SK-N-MC (cell line): ENCODE measurements around the gene OBSCN.

Experiments used
- DNase-seq: peaks from one replicate; pipeline ENCODE4 v3.0.0-alpha.2; 2011; ENCODE audit warnings: low read depth, low spot score
- H3K27ac ChIP-seq: fragments of 200-600 bp; sonication (generic); 2 replicates; pipeline ENCODE4 v1.5.1; 2016; ENCODE audit warnings: mixed run types
- H3K36me3 ChIP-seq: fragments of 200-600 bp; sonication (generic); 2 replicates; pipeline ENCODE4 v1.6.1; 2017; ENCODE audit warnings: antibody characterized with exemption, low read length, mixed read lengths; ENCODE audit not compliant: insufficient read depth
- H3K4me3 ChIP-seq: fragments of 200-600 bp; sonication (generic); 2 replicates; pipeline ENCODE4 v1.5.1; 2016
- H3K9ac ChIP-seq: fragments of 200-600 bp; sonication (generic); 2 replicates; pipeline ENCODE4 v1.8.0; 2017; ENCODE audit warnings: mixed run types, mixed read lengths; ENCODE audit not compliant: insufficient read length
- H3K9me3 ChIP-seq: fragments of 200-600 bp; sonication (generic); 2 replicates; pipeline ENCODE4 v1.6.1; 2017; ENCODE audit warnings: low read depth, mild to moderate bottlenecking, antibody characterized with exemption, low read length, moderate library complexity, mixed read lengths
- EZH2 ChIP-seq: fragments of 200-600 bp; sonication (generic); IDR thresholded peaks from one replicate; pipeline ENCODE4 v1.6.1; 2017; ENCODE audit warnings: antibody characterized with exemption
- FOXP2 ChIP-seq: optimal IDR thresholded peaks from 2 replicates; pipeline ENCODE3; 2011; ENCODE audit warnings: mild to moderate bottlenecking, moderate library complexity; ENCODE audit not compliant: insufficient read depth; ENCODE audit errors: extremely low read length, control extremely low read depth
- POLR2AphosphoS5 ChIP-seq: IDR thresholded peaks from 2 replicates; pipeline ENCODE4 v1.6.1; 2012; ENCODE audit warnings: mild to moderate bottlenecking, low read depth, low read length, borderline replicate concordance

Gene OBSCN

GRCh38 chr1:228197555-228198147 lies 10.2 kb upstream of the OBSCN start:
- no peak overlapping the region for H3K27ac ChIP-seq
- TF ChIP-seq EZH2, result no peak
- no peak for TF ChIP-seq POLR2AphosphoS5
- no peak for TF ChIP-seq FOXP2

GRCh38 chr1:228198977-228199590 lies 8.8 kb upstream of the OBSCN start:
- no peak overlapping the region for H3K9ac ChIP-seq
- no peak overlapping the region for H3K27ac ChIP-seq
- no peak for DNase-seq
- no peaks in the 10 kb centered on the region for H3K36me3 ChIP-seq
- H3K9me3 ChIP-seq, result no peaks in the 10 kb centered on the region; the same call in 1 of the 2 replicates
- TF ChIP-seq POLR2AphosphoS5 (no peak), FOXP2 (no peak), EZH2 (no peak)
- no peak overlapping the region for H3K4me3 ChIP-seq

More at GRCh38 chr1:228197555-228198147, 10.2 kb upstream of the OBSCN start:
- Histone ChIP-seq H3K36me3 (no peaks in the 10 kb centered on the region), H3K9me3 (no peaks in the 10 kb centered on the region; the same call in 1 of the 2 replicates), H3K9ac (no peak overlapping the region), H3K4me3 (no peak overlapping the region)
- DNase-seq, result no peak

GRCh38 chr1:228204958-228205357 lies 2.9 kb upstream of the OBSCN start:
- DNase-seq, result no peak
- Histone ChIP-seq H3K36me3 (no peaks in the 10 kb centered on the region), H3K4me3 (no peak overlapping the region), H3K9me3 (no peaks in the 10 kb centered on the region), H3K27ac (no peak overlapping the region), H3K9ac (no peak overlapping the region)
- TF ChIP-seq FOXP2 (no peak), POLR2AphosphoS5 (no peak)

- no peak overlapping the region for H3K4me3 ChIP-seq
- no peaks in the 10 kb centered on the region for H3K36me3 ChIP-seq
- no peaks in the 10 kb centered on the region for H3K9me3 ChIP-seq
- no peak overlapping the region for H3K27ac ChIP-seq
- H3K9ac ChIP-seq, result no peak overlapping the region
- TF ChIP-seq EZH2 (no peak), POLR2AphosphoS5 (no peak), FOXP2 (no peak)
- no peak for DNase-seq
Measured at GRCh38 chr1:228205526-228206436, 2.1 kb upstream of the OBSCN start.

- Histone ChIP-seq H3K9me3 (no peaks in the 10 kb centered on the region), H3K36me3 (no peaks in the 10 kb centered on the region), H3K4me3 (no peak overlapping the region), H3K9ac (no peak overlapping the region), H3K27ac (no peak overlapping the region)
- DNase-seq, result no peak
- TF ChIP-seq EZH2 (no peak), FOXP2 (no peak), POLR2AphosphoS5 (no peak)
Measured at GRCh38 chr1:228206582-228207351, 1.1 kb upstream of the OBSCN start.

- H3K9me3 ChIP-seq, result no peaks in the 10 kb centered on the region
- no peak overlapping the region for H3K4me3 ChIP-seq
- no peak overlapping the region for H3K27ac ChIP-seq
- no peaks in the 10 kb centered on the region for H3K36me3 ChIP-seq
- TF ChIP-seq POLR2AphosphoS5, result no peak
- TF ChIP-seq FOXP2, result no peak
- no peak for TF ChIP-seq EZH2
- DNase-seq, result no peak
- no peak overlapping the region for H3K9ac ChIP-seq
Measured at GRCh38 chr1:228207381-228207810, 448 bp upstream of the OBSCN start.

- TF ChIP-seq POLR2AphosphoS5, result no peak
- TF ChIP-seq FOXP2, result no peak
- no peak for TF ChIP-seq EZH2
- Histone ChIP-seq H3K9ac (no peak overlapping the region), H3K4me3 (no peak overlapping the region), H3K27ac (no peak overlapping the region), H3K36me3 (no peaks in the 10 kb centered on the region), H3K9me3 (no peaks in the 10 kb centered on the region)
- DNase-seq, result no peak
Measured at GRCh38 chr1:228208831-228209551, 1.1 kb downstream of the OBSCN start.

GRCh38 chr1:228209657-228210056 lies 1.8 kb downstream of the OBSCN start:
- Histone ChIP-seq H3K36me3 (no peaks in the 10 kb centered on the region), H3K9me3 (no peaks in the 10 kb centered on the region), H3K4me3 (no peak overlapping the region), H3K27ac (no peak overlapping the region), H3K9ac (no peak overlapping the region)
- no peak for TF ChIP-seq EZH2
- TF ChIP-seq POLR2AphosphoS5, result no peak
- TF ChIP-seq FOXP2, result no peak
- no peak for DNase-seq
